H9 (cell line): Measurements from ENCODE around the gene OR6C65. TPM values are rescaled to one million over a fixed set of nuclear protein-coding genes. Genes with fewer than 3 reads are reported as not detected.

Source experiments
- DNase-seq: peaks from one replicate; pipeline ENCODE4 v3.0.0-alpha.2; 2017
- H2AFZ ChIP-seq: one replicate; pipeline ENCODE4 v1.6.1; 2013; ENCODE audit warnings: mild to moderate bottlenecking, low read length, control low read depth, moderate library complexity
- H2AK5ac ChIP-seq: 2 replicates; pipeline ENCODE4 v1.6.1; 2013; ENCODE audit warnings: low read length, control low read depth, mixed read lengths; ENCODE audit not compliant: insufficient read length
- H2BK120ac ChIP-seq: one replicate; pipeline ENCODE4 v1.6.1; 2013; ENCODE audit warnings: low read depth, mild to moderate bottlenecking, low read length, control low read depth, inconsistent platforms; ENCODE audit not compliant: poor library complexity, severe bottlenecking
- H2BK12ac ChIP-seq: 2 replicates; pipeline ENCODE4 v1.6.1; 2013; ENCODE audit warnings: low read length, control low read depth, mixed read lengths, low read depth; ENCODE audit not compliant: insufficient read length
- H2BK15ac ChIP-seq: 2 replicates; pipeline ENCODE4 v1.6.1; 2013; ENCODE audit warnings: low read depth, low read length, control low read depth
- H2BK20ac ChIP-seq: one replicate; pipeline ENCODE4 v1.6.1; 2013; ENCODE audit warnings: low read depth, mild to moderate bottlenecking, low read length, control low read depth, inconsistent platforms; ENCODE audit not compliant: poor library complexity, severe bottlenecking
- H2BK5ac ChIP-seq: 2 replicates; pipeline ENCODE4 v1.6.1; 2013; ENCODE audit warnings: low read length, control low read depth, mixed read lengths; ENCODE audit not compliant: insufficient read length
- H3K14ac ChIP-seq: 2 replicates; pipeline ENCODE4 v1.6.1; 2013; ENCODE audit warnings: low read length, control low read depth; ENCODE audit not compliant: insufficient read depth
- H3K18ac ChIP-seq: 2 replicates; pipeline ENCODE4 v1.6.1; 2013; ENCODE audit warnings: low read depth, mild to moderate bottlenecking, mixed read lengths, low read length, control low read depth; ENCODE audit not compliant: insufficient read length
- H3K23ac ChIP-seq: 2 replicates; pipeline ENCODE4 v1.6.1; 2013; ENCODE audit warnings: low read length, control low read depth, mixed read lengths, low read depth; ENCODE audit not compliant: insufficient read length
- H3K23me2 ChIP-seq: 2 replicates; pipeline ENCODE4 v1.6.1; 2013; ENCODE audit warnings: low read depth, mild to moderate bottlenecking, mixed read lengths, low read length, control low read depth; ENCODE audit not compliant: insufficient read length, poor library complexity, severe bottlenecking
- H3K27ac ChIP-seq: 2 replicates; pipeline ENCODE4 v1.5.1; 2013; ENCODE audit warnings: low read length, control low read depth, mixed read lengths, low read depth; ENCODE audit not compliant: insufficient read length
- H3K27me3 ChIP-seq: 2 replicates; pipeline ENCODE4 v1.6.1; 2013; ENCODE audit warnings: low read length, control low read depth, inconsistent platforms; ENCODE audit not compliant: insufficient read depth
- H3K4ac ChIP-seq: 2 replicates; pipeline ENCODE4 v1.6.1; 2013; ENCODE audit warnings: low read depth, mild to moderate bottlenecking, control low read depth, inconsistent platforms, low read length, moderate library complexity
- H3K4me1 ChIP-seq: 2 replicates; pipeline ENCODE4 v1.6.1; 2013; ENCODE audit warnings: low read length, control low read depth, inconsistent platforms; ENCODE audit not compliant: insufficient read depth
- H3K4me2 ChIP-seq: 2 replicates; pipeline ENCODE4 v1.6.1; 2013; ENCODE audit warnings: low read length, control low read depth, mixed read lengths; ENCODE audit not compliant: insufficient read length, insufficient read depth
- H3K56ac ChIP-seq: 2 replicates; pipeline ENCODE4 v1.6.1; 2013; ENCODE audit warnings: low read depth, mild to moderate bottlenecking, mixed read lengths, low read length, control low read depth; ENCODE audit not compliant: insufficient read length
- H3K79me1 ChIP-seq: 2 replicates; pipeline ENCODE4 v1.6.1; 2013; ENCODE audit warnings: low read depth, mild to moderate bottlenecking, moderate library complexity, low read length, control low read depth, inconsistent platforms; ENCODE audit not compliant: insufficient read depth, poor library complexity, severe bottlenecking
- H3K79me2 ChIP-seq: 2 replicates; pipeline ENCODE4 v1.6.1; 2013; ENCODE audit warnings: low read length, control low read depth, inconsistent platforms; ENCODE audit not compliant: insufficient read depth
- H3K9ac ChIP-seq: 2 replicates; pipeline ENCODE4 v1.6.1; 2013; ENCODE audit warnings: low read length, control low read depth, mixed read lengths; ENCODE audit not compliant: insufficient read length; ENCODE audit errors: extremely low read depth
- H3K9me3 ChIP-seq: one replicate; pipeline ENCODE4 v1.6.1; 2013; ENCODE audit warnings: low read depth, low read length, inconsistent platforms; ENCODE audit not compliant: control insufficient read depth
- H3T11ph ChIP-seq: one replicate; pipeline ENCODE4 v1.6.1; 2013; ENCODE audit warnings: mild to moderate bottlenecking, low read length, control low read depth, inconsistent platforms
- H4K20me1 ChIP-seq: one replicate; pipeline ENCODE4 v1.6.1; 2013; ENCODE audit not compliant: control insufficient read depth, insufficient read length, insufficient read depth
- H4K5ac ChIP-seq: 2 replicates; pipeline ENCODE4 v1.6.1; 2013; ENCODE audit warnings: low read depth, mild to moderate bottlenecking, mixed read lengths, low read length, control low read depth; ENCODE audit not compliant: insufficient read length
- H4K8ac ChIP-seq: replicated peaks from 2 replicates; pipeline ENCODE4 v1.6.1; 2013; ENCODE audit warnings: low read length, control low read depth, mixed read lengths, low read depth; ENCODE audit not compliant: insufficient read length
- H4K91ac ChIP-seq: 2 replicates; pipeline ENCODE4 v1.6.1; 2013; ENCODE audit warnings: low read depth, mild to moderate bottlenecking, moderate library complexity, mixed read lengths, low read length, control low read depth; ENCODE audit not compliant: insufficient read length
- H3K27ac Mint-ChIP-seq, 3 experiments: 2 replicates in 2 of 3; 3 replicates in 1 of 3; pipeline ENCODE4 v1.8.0; 2020 to 2021; ENCODE audit warnings: mixed read lengths in 3 of 3, mild to moderate bottlenecking in 1 of 3, moderate library complexity in 1 of 3
- H3K27me3 Mint-ChIP-seq: 2 replicates; pipeline ENCODE4 v1.8.0; 2021; ENCODE audit warnings: low read depth, mild to moderate bottlenecking, moderate library complexity, mixed read lengths
- H3K36me3 Mint-ChIP-seq, 3 experiments: 2 replicates in 2 of 3; 3 replicates in 1 of 3; pipeline ENCODE4 v1.8.0; 2020 to 2021; ENCODE audit warnings: low read depth in 3 of 3, mixed read lengths in 3 of 3; ENCODE audit not compliant: insufficient read depth in 1 of 3
- H3K4me1 Mint-ChIP-seq, 2 experiments: 2 replicates each; pipeline ENCODE4 v1.8.0; 2020; ENCODE audit warnings: mixed read lengths in 2 of 2
- H3K4me3 Mint-ChIP-seq, 2 experiments: 2 replicates in 1 of 2; 3 replicates in 1 of 2; pipeline ENCODE4 v1.8.0; 2020 to 2021; ENCODE audit warnings: mild to moderate bottlenecking in 2 of 2, mixed read lengths in 2 of 2, moderate library complexity in 1 of 2
- H3K9me3 Mint-ChIP-seq, 2 experiments: 2 replicates in 1 of 2; 3 replicates in 1 of 2; pipeline ENCODE4 v1.8.0; 2020; ENCODE audit warnings: mild to moderate bottlenecking in 2 of 2, mixed read lengths in 2 of 2, moderate library complexity in 1 of 2
- CTCF ChIP-seq: fragments of 200-600 bp; sonication (generic); conservative IDR thresholded peaks from 3 replicates; pipeline ENCODE4 v1.8.0; 2021; ENCODE audit warnings: antibody characterized with exemption, mild to moderate bottlenecking
- WGBS: extraction: QIAGEN DNeasy Blood & Tissue Kit; methylation state at CpG from one replicate; pipeline ENCODE4 v1.1.7; 2013; ENCODE audit warnings: missing lambda C conversion rate, low lambda C conversion rate, mixed read lengths; ENCODE audit not compliant: insufficient read length; ENCODE audit errors: extremely low coverage; 5-methylcytosine and 5-hydroxymethylcytosine counted together
- total RNA-seq: library from RNA; stranded (reverse); gene quantifications from 2 replicates; pipeline ENCODE4 v1.2.1, GENCODE V29; 2021

OR6C65 gene
- total RNA-seq, 1 experiment from 2014 or later, result not detected

GRCh38 chr12:55372521-55372920 is 27.8 kb upstream of the OR6C65 start:
- H3K4me1 Mint-ChIP-seq, result no peaks in the 10 kb centered on the region
- no peaks in the 10 kb centered on the region for H3K9me3 ChIP-seq

More at GRCh38 chr12:55372521-55372920, 27.8 kb upstream of the OR6C65 start:
- Histone ChIP-seq H4K8ac (no peak overlapping the region), H3K79me1 (no peaks in the 10 kb centered on the region), H2BK20ac (no peak overlapping the region), H2BK120ac (no peak overlapping the region), H3K9ac (no peak overlapping the region), H3K23ac (no peak overlapping the region), H4K91ac (no peak overlapping the region), H4K20me1 (no peaks in the 10 kb centered on the region), H3K4ac (no peak overlapping the region), H4K5ac (no peak overlapping the region), H3K56ac (no peak overlapping the region), H3K18ac (no peak overlapping the region), H3K27me3 (no peaks in the 10 kb centered on the region), H3K14ac (no peak overlapping the region), H3K79me2 (no peaks in the 10 kb centered on the region), H2BK12ac (no peak overlapping the region), H2AK5ac (no peak overlapping the region), H3K4me2 (no peak overlapping the region), H2BK5ac (no peak overlapping the region), H3K4me1 (no peaks in the 10 kb centered on the region), H3T11ph (no peak overlapping the region), H2BK15ac (no peak overlapping the region), H3K27ac (no peak overlapping the region), H3K23me2 (no peaks in the 10 kb centered on the region), H2AFZ (no peak overlapping the region)
- H3K27ac Mint-ChIP-seq, result no peak overlapping the region
- no peaks in the 10 kb centered on the region for H3K27me3 Mint-ChIP-seq
- H3K36me3 Mint-ChIP-seq, result no peaks in the 10 kb centered on the region
- no peaks in the 10 kb centered on the region for H3K9me3 Mint-ChIP-seq
- no peak for TF ChIP-seq CTCF
- WGBS, result no CpG with 5 or more reads among the region's 4 CpGs
- DNase-seq, result no peak
- no peak overlapping the region for H3K4me3 Mint-ChIP-seq
